ENCODE results near the gene DUSP2. TPM values are rescaled to one million over a fixed set of nuclear protein-coding genes. Genes with fewer than 3 reads are reported as not detected.

Gene DUSP2
- total and polyA plus RNA-seq, 2 donors (not counting 1 experiment from before 2014, with no cell fraction given) = 69.8 to 433 TPM

DNA sequence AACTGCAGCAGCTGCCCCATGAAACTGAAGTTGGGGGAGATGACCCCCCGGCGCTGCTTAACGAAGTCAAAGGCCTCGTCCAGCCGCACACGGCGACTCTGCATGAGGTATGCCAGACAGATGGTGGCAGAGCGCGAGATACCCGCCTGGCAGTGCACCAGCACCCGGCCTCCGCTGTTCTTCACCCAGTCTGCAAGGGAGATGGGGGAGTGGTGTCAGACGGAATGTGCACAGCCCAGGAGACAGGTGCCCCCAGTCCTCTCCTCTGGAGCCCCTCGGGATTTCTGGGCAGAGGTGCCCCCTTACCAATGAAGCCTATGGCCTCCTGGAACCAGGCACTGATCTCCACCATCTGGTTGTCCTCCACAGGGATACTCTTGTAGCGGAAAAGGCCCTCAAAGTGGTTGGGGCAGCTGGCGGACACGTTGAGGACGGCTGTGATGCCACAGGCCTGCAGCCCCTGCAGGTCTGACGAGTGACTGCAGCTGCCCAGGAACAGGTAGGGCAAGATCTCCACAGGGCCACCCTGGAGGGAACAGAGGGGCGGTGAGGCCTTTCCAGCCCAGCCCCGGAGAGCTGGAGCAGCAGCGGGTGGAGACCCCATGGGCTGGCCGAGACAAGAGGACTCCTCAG is 1.3 kb downstream of the DUSP2 start:
- intact Hi-C loops (cut with micrococcal nuclease) = no loop called here
- TF ChIP-seq, protein P1, sequence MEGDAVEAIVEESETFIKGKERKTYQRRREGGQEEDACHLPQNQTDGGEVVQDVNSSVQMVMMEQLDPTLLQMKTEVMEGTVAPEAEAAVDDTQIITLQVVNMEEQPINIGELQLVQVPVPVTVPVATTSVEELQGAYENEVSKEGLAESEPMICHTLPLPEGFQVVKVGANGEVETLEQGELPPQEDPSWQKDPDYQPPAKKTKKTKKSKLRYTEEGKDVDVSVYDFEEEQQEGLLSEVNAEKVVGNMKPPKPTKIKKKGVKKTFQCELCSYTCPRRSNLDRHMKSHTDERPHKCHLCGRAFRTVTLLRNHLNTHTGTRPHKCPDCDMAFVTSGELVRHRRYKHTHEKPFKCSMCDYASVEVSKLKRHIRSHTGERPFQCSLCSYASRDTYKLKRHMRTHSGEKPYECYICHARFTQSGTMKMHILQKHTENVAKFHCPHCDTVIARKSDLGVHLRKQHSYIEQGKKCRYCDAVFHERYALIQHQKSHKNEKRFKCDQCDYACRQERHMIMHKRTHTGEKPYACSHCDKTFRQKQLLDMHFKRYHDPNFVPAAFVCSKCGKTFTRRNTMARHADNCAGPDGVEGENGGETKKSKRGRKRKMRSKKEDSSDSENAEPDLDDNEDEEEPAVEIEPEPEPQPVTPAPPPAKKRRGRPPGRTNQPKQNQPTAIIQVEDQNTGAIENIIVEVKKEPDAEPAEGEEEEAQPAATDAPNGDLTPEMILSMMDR (IDR thresholded peaks at IDR 0.05) = no peak
- no peak for TF ChIP-seq EZH2 (IDR thresholded peaks at IDR 0.05; ENCODE audit: borderline replicate concordance, insufficient read depth, low read depth, low read length, poor library complexity, severe bottlenecking)
- DNase-seq = peak; percentile 57
- Histone ChIP-seq H4K20me1 (ENCODE audit: control insufficient read depth, insufficient read depth, low read length, poor library complexity, severe bottlenecking) (peaks cover 17% of the 10 kb centered on the region), H3K4me2 (replicated peaks; ENCODE audit: low read depth, low read length, poor library complexity, severe bottlenecking) (peak overlapping the region; percentile 91), H3K27me3 (replicated peaks in 1 of 4; ENCODE audit: control extremely low read depth in 1 of 4, control insufficient read depth in 3 of 4, insufficient read depth in 4 of 4, low read length in 3 of 4) (no peaks in the 10 kb centered on the region), H3K4me1 (ENCODE audit: control insufficient read depth in 2 of 2, insufficient read depth in 2 of 2, low read length in 2 of 2) (peaks cover 49 to 63% of the 10 kb centered on the region in 2 donors), H3K9ac (ENCODE audit: low read length) (peak overlapping the region; percentile 69), H3K27ac (ENCODE audit: low read length in 2 of 2) (peak overlapping the region; percentile 47 to 53), H3K79me2 (ENCODE audit: control insufficient read depth, insufficient read depth, low read length) (peaks cover 2% of the 10 kb centered on the region), H3K36me3 (replicated peaks in 1 of 2; ENCODE audit: control extremely low read depth in 1 of 2, control insufficient read depth in 1 of 2, extremely low read depth in 1 of 2, insufficient read depth in 2 of 2, low read length in 1 of 2) (no peaks in the 10 kb centered on the region), H3K9me3 (ENCODE audit: control extremely low read depth in 1 of 3, control insufficient read depth in 2 of 3, insufficient read depth in 1 of 3, low read length in 2 of 3) (no peaks in the 10 kb centered on the region), H2AFZ (ENCODE audit: insufficient read depth, low read depth, low read length, poor library complexity, severe bottlenecking) (no peak overlapping the region), H3K4me3 (ENCODE audit: control extremely low read depth in 1 of 5, extremely low read depth in 1 of 5, insufficient read depth in 1 of 5, low read depth in 2 of 5, low read length in 4 of 5) (peak overlapping the region; percentile 42 to 71 (median 59))
- ChIA-PET POLR2A (interaction anchor here (0.8 to 7.9 kb wide), 5 partner anchors 15 to 64 kb away, joined by 3 to 47 read pairs (median 5); partner anchors contain the start of genes ADRA2B and STARD7), CTCF (interaction anchor here (1.3 to 23.6 kb wide), 8 partner anchors 9 to 151 kb away, joined by 3 to 1065 read pairs (median 7); no protein-coding TSS in a partner anchor)
- Mint-ChIP-seq H3K4me1 (peaks cover 67% of the 10 kb centered on the region), H3K9me3 (ENCODE audit: insufficient read depth) (no peaks in the 10 kb centered on the region), H3K27ac (peak overlapping the region; percentile 91), H3K4me3 (peak overlapping the region; percentile 92), H3K27me3 (no peaks in the 10 kb centered on the region)
- no peak for ATAC-seq (ENCODE audit: low read depth)
- WGBS (ENCODE audit: insufficient coverage) = 63% methylated on average over 20 of the region's 23 CpGs

Data from B cell (primary cell).